ENCODE results near the gene C4orf36. TPM values are rescaled to one million over a fixed set of nuclear protein-coding genes. Genes with fewer than 3 reads are reported as not detected.

C4orf36 gene
- total RNA-seq, 1 experiment from 2014 or later = not detected

Other genes with a start within 250 kb of the C4orf36 start
- not detected in 2 replicates for gene SLC10A6, start 43.0 kb downstream of the C4orf36 start, total RNA-seq (2014; rRNA removed; shearing (Covaris generic); ENCODE audit: low replicate concordance)
- 4.0 and 6.6 TPM in 2 replicates for gene AFF1, start 42.6 kb upstream of the C4orf36 start, total RNA-seq (2014; rRNA removed; shearing (Covaris generic); ENCODE audit: low replicate concordance)